Fibroblast of mammary gland (primary cell): Measurements from ENCODE around the gene ACAP1.

Source experiments
- DNase-seq: peaks from one replicate; pipeline ENCODE4 v3.0.0-alpha.2; 2010; ENCODE audit warnings: low read depth
- H3K4me3 ChIP-seq: 2 replicates; pipeline ENCODE4 v1.5.1; 2011; ENCODE audit warnings: low read depth, mild to moderate bottlenecking, low read length, moderate library complexity; ENCODE audit not compliant: control insufficient read depth
- CTCF ChIP-seq: conservative IDR thresholded peaks from 2 replicates; pipeline ENCODE4 v1.5.1; 2011; ENCODE audit warnings: low read depth, low read length, inconsistent platforms; ENCODE audit not compliant: control insufficient read depth, insufficient read depth

Gene ACAP1

GRCh38 chr17:7293159-7293558 lies 43.2 kb upstream of the ACAP1 start:
- no peak for DNase-seq
- TF ChIP-seq CTCF = no peak
- no peak overlapping the region for H3K4me3 ChIP-seq

GRCh38 chr17:7293816-7294613 lies 42.3 kb upstream of the ACAP1 start:
- no peak for DNase-seq
- no peak for TF ChIP-seq CTCF
- H3K4me3 ChIP-seq = no peak overlapping the region

- TF ChIP-seq CTCF = no peak
- H3K4me3 ChIP-seq = no peak within 1 kb of the TSS
- DNase-seq = no peak
These were observed 41.6 kb upstream of the ACAP1 start, which contains the start of gene YBX2 for GRCh38 chr17:7294614-7295153. Gene YBX2 (minus strand): TSS chr17:7294639. CDS start chr17:7294500, 139 bp downstream.

- no peak for TF ChIP-seq CTCF
- no peak overlapping the region for H3K4me3 ChIP-seq
- DNase-seq = no peak
These were observed 40.8 kb upstream of the ACAP1 start for GRCh38 chr17:7295230-7296180.

GRCh38 chr17:7296189-7296861 lies 40.0 kb upstream of the ACAP1 start:
- peak; percentile 39 for TF ChIP-seq CTCF
- H3K4me3 ChIP-seq = no peak overlapping the region
- peak; percentile 70 for DNase-seq

- no peak for TF ChIP-seq CTCF
- no peak overlapping the region for H3K4me3 ChIP-seq
- DNase-seq = no peak
These were observed 32.1 kb upstream of the ACAP1 start for GRCh38 chr17:7304179-7304578.
